ENCODE measurements around the gene GRIK2.
A peak's percentile ranks its signal among the peaks of the same experiment; 100 is the strongest.

Gene GRIK2

DNA sequence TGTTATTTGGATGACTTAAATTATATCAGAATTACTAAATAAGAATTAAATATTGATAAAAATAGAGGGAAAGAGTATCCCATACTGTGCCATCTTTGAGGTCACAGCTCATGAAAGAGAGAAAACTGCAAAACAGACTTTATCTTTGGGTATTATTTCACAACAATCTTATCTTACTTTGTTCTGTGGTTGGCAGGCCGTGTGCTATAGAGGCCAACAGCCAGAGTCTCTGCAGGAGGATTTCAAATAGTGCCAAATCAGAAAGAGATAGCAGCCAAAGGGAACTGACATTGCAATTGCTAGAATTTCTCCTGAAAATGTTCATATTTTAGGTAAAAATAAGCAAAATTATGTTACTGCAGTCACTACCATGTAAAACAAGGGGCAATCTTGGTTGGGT lies 354.2 kb downstream of the GRIK2 start:
- TF ChIP-seq, protein P1, sequence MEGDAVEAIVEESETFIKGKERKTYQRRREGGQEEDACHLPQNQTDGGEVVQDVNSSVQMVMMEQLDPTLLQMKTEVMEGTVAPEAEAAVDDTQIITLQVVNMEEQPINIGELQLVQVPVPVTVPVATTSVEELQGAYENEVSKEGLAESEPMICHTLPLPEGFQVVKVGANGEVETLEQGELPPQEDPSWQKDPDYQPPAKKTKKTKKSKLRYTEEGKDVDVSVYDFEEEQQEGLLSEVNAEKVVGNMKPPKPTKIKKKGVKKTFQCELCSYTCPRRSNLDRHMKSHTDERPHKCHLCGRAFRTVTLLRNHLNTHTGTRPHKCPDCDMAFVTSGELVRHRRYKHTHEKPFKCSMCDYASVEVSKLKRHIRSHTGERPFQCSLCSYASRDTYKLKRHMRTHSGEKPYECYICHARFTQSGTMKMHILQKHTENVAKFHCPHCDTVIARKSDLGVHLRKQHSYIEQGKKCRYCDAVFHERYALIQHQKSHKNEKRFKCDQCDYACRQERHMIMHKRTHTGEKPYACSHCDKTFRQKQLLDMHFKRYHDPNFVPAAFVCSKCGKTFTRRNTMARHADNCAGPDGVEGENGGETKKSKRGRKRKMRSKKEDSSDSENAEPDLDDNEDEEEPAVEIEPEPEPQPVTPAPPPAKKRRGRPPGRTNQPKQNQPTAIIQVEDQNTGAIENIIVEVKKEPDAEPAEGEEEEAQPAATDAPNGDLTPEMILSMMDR (IDR thresholded peaks at IDR 0.05; ENCODE audit: insufficient read depth, missing control alignments): no peak
- DNase-seq (ENCODE audit: insufficient read length, low spot score) (no peak), FAIRE-seq (no peak)

DNA sequence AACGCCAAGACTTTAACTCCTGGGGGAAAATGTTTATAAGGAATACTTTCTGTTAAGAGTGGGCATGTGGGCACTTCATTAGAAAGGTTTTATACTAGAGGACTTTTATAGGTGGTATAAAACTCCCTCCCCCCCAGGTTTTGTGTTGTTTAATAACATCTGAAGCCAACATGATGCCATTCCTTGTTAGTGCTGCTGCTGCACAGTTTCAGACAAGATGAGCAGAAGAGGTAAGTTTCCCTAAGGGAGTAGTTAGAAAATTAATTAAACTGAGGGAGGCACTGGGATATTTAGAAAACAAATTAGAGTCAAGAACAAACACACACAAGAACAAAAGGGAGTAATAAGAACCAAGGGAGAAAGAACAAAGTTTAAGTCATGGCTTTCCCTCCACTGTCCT lies 362.4 kb downstream of the GRIK2 start:
- no peak for DNase-seq (ENCODE audit: insufficient read length, low spot score)
- no peak for FAIRE-seq
- TF ChIP-seq, protein P1 (IDR thresholded peaks at IDR 0.05; ENCODE audit: insufficient read depth, missing control alignments): no peak

DNA sequence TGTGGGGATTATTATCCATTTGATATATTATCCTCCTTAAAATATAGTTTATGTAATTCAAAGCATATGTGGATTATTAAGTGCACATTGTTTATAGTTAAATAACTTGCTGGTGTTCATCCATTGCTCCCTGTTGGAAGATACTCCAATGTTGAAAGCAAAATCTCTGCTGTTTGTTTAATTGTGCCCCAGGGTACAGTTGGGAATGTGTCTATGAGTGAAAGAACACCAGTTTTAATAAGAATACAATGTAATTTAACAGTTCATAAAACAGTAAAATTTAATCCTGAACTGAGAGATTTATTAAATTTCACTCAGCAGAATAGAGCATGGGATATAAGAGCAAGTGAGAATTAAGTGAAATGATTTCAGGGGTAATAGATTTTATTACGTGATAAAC lies 364.9 kb downstream of the GRIK2 start:
- DNase-seq (ENCODE audit: insufficient read length, low spot score) (no peak), FAIRE-seq (no peak)
- TF ChIP-seq, protein P1 (IDR thresholded peaks at IDR 0.05; ENCODE audit: insufficient read depth, missing control alignments): no peak

DNA sequence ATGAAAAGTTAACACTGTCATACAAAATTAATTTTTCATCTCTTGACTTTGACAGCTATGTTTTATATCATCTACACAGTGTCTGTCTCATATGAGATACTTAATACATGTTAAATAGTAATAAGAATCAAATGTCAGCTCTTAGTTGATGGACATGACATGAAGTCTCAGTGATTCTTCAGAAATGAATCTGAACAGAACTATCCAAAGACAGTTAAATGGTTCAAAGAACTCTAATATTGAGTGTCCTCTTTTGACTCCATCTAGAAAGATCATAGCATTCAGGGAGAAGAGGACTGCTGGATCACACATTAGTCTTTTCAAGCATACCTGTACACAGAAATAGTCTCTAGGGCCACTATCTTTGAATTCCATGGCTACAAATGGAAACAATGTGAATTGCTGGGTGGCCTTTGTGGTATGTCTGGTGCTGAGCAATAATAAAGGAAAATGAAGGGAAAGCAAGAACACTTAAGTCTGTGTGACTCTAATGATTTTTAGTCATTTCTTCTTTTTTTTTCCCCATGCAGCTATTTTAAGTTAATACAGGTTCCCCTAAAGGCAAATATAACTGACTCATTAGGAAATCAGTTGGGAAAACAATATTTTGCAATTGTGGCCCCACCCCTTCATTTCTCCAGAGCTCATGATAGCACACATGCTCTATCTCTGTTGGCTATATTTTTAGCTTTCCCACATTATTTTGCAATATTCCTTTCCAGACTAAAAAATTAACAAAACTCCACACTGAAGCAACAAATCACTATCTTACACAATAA lies 367.5 kb downstream of the GRIK2 start:
- DNase-seq (ENCODE audit: insufficient read length, low spot score) (no peak), FAIRE-seq (peak; percentile 38)
- TF ChIP-seq, protein P1 (IDR thresholded peaks at IDR 0.05; ENCODE audit: insufficient read depth, missing control alignments): no peak

DNA sequence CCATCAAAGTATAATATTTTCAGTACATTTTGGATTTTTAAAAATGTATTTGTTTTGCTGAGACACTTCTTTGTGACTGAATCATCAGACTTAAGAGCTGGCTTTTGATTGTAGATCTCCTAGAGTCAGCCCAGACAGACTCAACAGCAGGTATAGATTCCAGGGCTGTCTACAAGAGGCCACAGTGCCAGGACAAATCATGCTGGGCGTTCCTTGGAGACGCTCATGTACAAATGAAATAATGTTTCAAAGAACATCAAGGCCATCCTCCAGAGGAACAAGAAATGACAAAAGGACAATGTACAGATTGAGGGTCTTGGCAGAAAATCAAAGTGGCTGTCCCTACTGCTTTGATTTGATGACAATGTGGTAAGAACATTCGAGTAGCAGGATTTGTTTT lies 369.3 kb downstream of the GRIK2 start:
- TF ChIP-seq, protein P1 (IDR thresholded peaks at IDR 0.05; ENCODE audit: insufficient read depth, missing control alignments): no peak
- FAIRE-seq (no peak), DNase-seq (ENCODE audit: insufficient read length, low spot score) (no peak)

DNA sequence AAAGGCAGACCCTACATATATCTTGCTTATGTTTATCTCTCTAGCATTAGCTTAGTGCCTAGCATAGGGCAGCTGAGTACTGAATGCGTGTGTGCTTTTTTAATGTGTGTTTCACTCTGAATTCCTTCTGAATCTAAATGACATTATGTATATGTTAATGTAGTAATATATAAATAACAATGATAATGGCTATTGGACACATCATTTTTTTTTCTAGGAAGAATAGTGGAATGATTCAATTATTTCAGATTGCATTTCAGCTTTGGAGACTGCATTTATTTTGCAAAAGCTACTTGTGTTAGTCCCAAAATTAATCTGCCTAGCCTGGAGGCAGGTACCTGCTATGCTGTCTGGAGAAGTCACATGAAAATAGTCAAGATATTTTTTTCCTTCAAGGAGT lies 371.8 kb downstream of the GRIK2 start:
- TF ChIP-seq, protein P1 (IDR thresholded peaks at IDR 0.05; ENCODE audit: insufficient read depth, missing control alignments): no peak
- DNase-seq (ENCODE audit: insufficient read length, low spot score) (no peak), FAIRE-seq (no peak)

DNA sequence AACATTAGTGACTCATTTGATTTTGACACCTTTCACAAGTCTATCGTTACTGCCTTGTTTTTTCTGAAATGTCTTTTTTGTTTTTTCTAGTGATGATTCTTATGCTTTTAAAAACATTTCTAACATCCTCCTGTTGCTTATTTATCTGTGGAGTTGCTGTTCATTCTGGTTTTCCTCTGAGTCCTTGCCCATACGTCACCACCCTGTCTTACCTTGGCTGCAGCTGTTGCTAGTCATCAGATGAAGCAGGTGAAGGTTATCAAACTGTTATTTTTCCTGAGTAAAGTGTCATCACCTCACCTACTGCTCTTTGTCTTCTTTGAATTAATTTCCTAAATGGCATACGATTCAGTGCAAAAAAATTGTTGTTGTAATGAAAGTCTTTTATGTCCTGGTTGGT lies 376.6 kb downstream of the GRIK2 start:
- no peak for DNase-seq (ENCODE audit: insufficient read length, low spot score)
- FAIRE-seq: no peak
- TF ChIP-seq, protein P1 (IDR thresholded peaks at IDR 0.05; ENCODE audit: insufficient read depth, missing control alignments): no peak

Data from D721Med (cell line).